Right renal cortex interstitium (tissue), 3 donors: ENCODE results near the gene HPS5. TPM values are rescaled to one million over a fixed set of nuclear protein-coding genes. Genes with fewer than 3 reads are reported as not detected.

Experiments
- DNase-seq, 3 donors: peaks; one replicate each; pipeline ENCODE4 v3.0.0-alpha.2; 2013; ENCODE audit warnings: low read depth in 3 of 3, low spot score in 2 of 3
- polyA plus RNA-seq, 3 donors: library from polyadenylated mRNA; unstranded; fragments of 120-200 nt; gene quantifications; one replicate each; pipeline ENCODE4 v1.2.1, GENCODE V29; 2013; ENCODE audit not compliant: insufficient read length in 3 of 3

HPS5 gene
- polyA plus RNA-seq, 3 donors: 22.9 to 23.2 (median 23.1) TPM

GRCh38 chr11:18322818-18323570 is 1.1 kb upstream of the HPS5 start:
- peak in 1 of 3 donors; percentile 8 for DNase-seq

- peak in 1 of 3 donors; percentile 2 for DNase-seq
Observed at GRCh38 chr11:18321578-18321968, 367 bp downstream of the HPS5 start.

GRCh38 chr11:18320617-18321016 is 1.3 kb downstream of the HPS5 start:
- no peak for DNase-seq

GRCh38 chr11:18319914-18320313 is 2.0 kb downstream of the HPS5 start:
- no peak for DNase-seq

GRCh38 chr11:18317551-18317950 is 4.4 kb downstream of the HPS5 start:
- DNase-seq: no peak

GRCh38 chr11:18315893-18316292 is 6.0 kb downstream of the HPS5 start:
- no peak for DNase-seq

- DNase-seq: no peak
Observed at GRCh38 chr11:18314784-18315523, 7.0 kb downstream of the HPS5 start.

- no peak for DNase-seq
Observed at GRCh38 chr11:18313965-18314763, 7.8 kb downstream of the HPS5 start.

- no peak for DNase-seq
Observed at GRCh38 chr11:18312663-18313420, 9.1 kb downstream of the HPS5 start.

GRCh38 chr11:18312012-18312411 is 9.9 kb downstream of the HPS5 start:
- DNase-seq: no peak

- no peak for DNase-seq
Observed at GRCh38 chr11:18310800-18311340, 11.1 kb downstream of the HPS5 start.

GRCh38 chr11:18309691-18310090 is 12.2 kb downstream of the HPS5 start:
- no peak for DNase-seq

GRCh38 chr11:18308242-18308641 is 13.7 kb downstream of the HPS5 start:
- DNase-seq: no peak

GRCh38 chr11:18307461-18308139 is 14.3 kb downstream of the HPS5 start:
- no peak for DNase-seq

- DNase-seq: no peak
Observed at GRCh38 chr11:18304745-18305144, 17.2 kb downstream of the HPS5 start.

GRCh38 chr11:18299721-18300120 is 22.2 kb downstream of the HPS5 start:
- no peak for DNase-seq

GRCh38 chr11:18295316-18295715 is 26.6 kb downstream of the HPS5 start:
- no peak for DNase-seq

- DNase-seq: no peak
Observed at GRCh38 chr11:18294862-18295261, 27.1 kb downstream of the HPS5 start.

- DNase-seq: no peak
Observed at GRCh38 chr11:18288911-18289310, 33.0 kb downstream of the HPS5 start.

GRCh38 chr11:18285841-18286240 is 36.1 kb downstream of the HPS5 start:
- no peak for DNase-seq
